ENCODE measurements around the gene KCNQ5.
A peak's percentile ranks its signal among the peaks of the same experiment; 100 is the strongest.

Gene KCNQ5

GRCh38 chr6:72724545-72724944 lies 102.7 kb downstream of the KCNQ5 start:
- H3K4me3 ChIP-seq (ENCODE audit: low read length) = no peak overlapping the region
- no peak for TF ChIP-seq ZNF274 (IDR thresholded peaks at IDR 0.05; ENCODE audit: low read depth, low read length)

DNA sequence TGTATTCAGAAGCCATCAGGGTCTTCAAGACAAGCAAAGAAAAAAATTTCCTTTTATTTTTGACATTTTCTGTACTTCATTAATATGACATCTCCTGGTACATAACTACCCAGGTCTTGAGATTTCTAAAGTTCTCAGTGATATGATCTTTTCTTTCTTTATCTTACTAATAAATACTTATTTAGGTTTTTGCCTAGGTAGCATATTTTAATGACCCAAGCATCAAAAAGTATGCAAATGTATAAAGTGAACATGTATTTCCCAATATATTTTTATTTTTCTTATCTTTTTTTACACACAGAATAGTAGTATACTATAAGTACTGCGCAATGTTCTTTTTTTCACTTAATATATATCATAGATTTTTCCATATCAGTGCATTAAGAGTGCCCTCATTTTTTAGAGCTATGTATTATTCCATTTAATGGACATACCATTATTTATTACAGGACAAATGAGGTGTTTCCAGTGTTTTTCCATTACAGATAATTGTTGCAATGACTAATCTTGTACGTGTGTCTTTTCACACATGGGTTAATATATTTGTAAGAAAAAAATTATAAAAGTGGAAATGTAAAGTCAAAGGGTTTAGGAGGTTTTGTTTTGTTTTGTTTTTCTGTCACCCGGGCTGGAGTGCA lies 107.0 kb downstream of the KCNQ5 start:
- no peak for TF ChIP-seq ZNF274 (IDR thresholded peaks at IDR 0.05; ENCODE audit: low read depth, low read length)
- H3K4me3 ChIP-seq (ENCODE audit: low read length) = no peak overlapping the region

DNA sequence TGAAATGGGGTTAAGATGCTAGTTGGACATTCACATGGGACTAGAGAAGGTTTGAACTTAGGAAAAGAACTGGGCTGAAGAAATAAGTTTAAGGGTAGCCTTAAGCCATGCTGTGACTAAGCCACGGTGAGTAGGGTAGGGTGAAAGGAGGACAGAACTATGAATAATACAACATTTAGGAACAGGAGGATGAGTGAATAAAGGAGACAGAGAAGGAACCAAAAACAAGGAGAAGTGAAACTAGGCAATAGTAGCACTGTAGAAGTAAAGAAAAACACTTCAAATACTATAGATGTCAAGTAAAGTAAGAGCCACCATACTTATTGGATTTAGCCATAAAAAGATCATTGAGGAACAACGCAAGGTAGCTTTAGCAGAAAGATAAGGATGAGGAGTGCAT lies 111.2 kb downstream of the KCNQ5 start:
- TF ChIP-seq ZNF274 (IDR thresholded peaks at IDR 0.05; ENCODE audit: low read depth, low read length) = no peak
- no peak overlapping the region for H3K4me3 ChIP-seq (ENCODE audit: low read length)

GRCh38 chr6:72738091-72738490 lies 116.2 kb downstream of the KCNQ5 start:
- no peak for TF ChIP-seq ZNF274 (IDR thresholded peaks at IDR 0.05; ENCODE audit: low read depth, low read length)
- H3K4me3 ChIP-seq (ENCODE audit: low read length) = no peak overlapping the region

DNA sequence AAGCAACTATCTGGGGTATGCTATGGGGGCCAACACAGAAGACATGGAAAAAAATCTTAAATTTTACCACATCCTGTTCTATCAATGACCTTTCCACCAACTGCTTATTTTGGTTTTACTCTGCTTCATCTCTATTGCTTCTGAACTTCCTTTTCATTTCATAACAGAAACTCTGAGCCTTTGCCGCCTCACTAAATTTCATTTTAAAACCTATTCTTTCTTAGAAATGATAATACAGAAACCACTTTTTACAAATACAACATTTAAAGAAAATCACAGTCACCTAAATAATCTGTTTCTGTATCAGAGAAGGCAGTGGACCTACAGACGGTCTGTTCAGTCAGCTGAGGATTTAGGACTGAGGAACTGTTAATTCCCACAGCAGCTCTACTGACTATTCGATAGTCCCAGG lies 117.5 kb downstream of the KCNQ5 start:
- TF ChIP-seq ZNF274 (IDR thresholded peaks at IDR 0.05; ENCODE audit: low read depth, low read length) = no peak
- H3K4me3 ChIP-seq (ENCODE audit: low read length) = peak overlapping the region; percentile 35; the same call in 1 of the 2 replicates

GRCh38 chr6:72740135-72740534 lies 118.3 kb downstream of the KCNQ5 start:
- peak overlapping the region; percentile 52; the same call in 1 of the 2 replicates for H3K4me3 ChIP-seq (ENCODE audit: low read length)
- no peak for TF ChIP-seq ZNF274 (IDR thresholded peaks at IDR 0.05; ENCODE audit: low read depth, low read length)

- TF ChIP-seq ZNF274 (IDR thresholded peaks at IDR 0.05; ENCODE audit: low read depth, low read length) = no peak
- H3K4me3 ChIP-seq (ENCODE audit: low read length) = no peak overlapping the region; the same call in 1 of the 2 replicates
These were observed 119.2 kb downstream of the KCNQ5 start for GRCh38 chr6:72741083-72741482.

GRCh38 chr6:72742001-72742673 lies 120.3 kb downstream of the KCNQ5 start:
- TF ChIP-seq ZNF274 (IDR thresholded peaks at IDR 0.05; ENCODE audit: low read depth, low read length) = no peak
- H3K4me3 ChIP-seq (ENCODE audit: low read length) = no peak overlapping the region

DNA sequence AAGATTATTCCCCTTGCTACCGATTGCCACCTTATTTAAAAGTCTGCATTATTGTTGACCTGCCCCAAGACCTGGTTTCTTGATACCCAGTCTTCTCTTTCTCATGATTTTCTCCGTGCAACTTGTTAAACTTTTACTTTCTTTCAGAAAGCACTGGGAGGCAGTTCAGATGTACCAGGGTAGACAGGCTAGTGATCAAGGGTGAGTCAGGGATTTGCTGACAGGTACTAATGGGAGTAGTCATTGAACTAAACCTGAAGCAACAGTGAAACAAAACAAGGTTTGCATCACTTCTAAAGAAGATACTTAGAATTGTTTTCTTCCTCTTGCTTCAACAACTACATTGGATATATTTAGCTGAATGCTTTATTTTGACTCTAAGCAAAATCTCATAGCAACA lies 124.4 kb downstream of the KCNQ5 start:
- TF ChIP-seq ZNF274 (IDR thresholded peaks at IDR 0.05; ENCODE audit: low read depth, low read length) = no peak
- H3K4me3 ChIP-seq (ENCODE audit: low read length) = no peak overlapping the region

DNA sequence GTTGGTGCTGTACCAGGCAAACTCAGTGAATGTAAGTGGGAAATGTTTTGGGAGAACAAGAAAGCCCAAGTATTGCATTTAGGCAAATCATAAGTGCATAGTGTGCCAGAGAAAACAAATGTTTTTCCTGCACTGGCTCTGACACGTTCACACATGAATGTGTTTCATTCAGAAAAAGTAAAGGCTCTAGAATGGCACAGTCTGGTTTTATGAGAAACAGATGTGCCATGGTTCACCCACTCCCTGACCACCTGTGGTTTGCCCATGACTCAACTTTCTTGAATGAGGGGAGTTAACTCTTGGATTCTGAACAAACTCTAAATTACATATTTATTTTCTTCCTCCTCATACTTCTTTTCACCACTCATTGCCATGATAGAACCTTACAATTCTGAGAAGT lies 126.9 kb downstream of the KCNQ5 start:
- no peak for TF ChIP-seq ZNF274 (IDR thresholded peaks at IDR 0.05; ENCODE audit: low read depth, low read length)
- no peak overlapping the region for H3K4me3 ChIP-seq (ENCODE audit: low read length)

- no peak for TF ChIP-seq ZNF274 (IDR thresholded peaks at IDR 0.05; ENCODE audit: low read depth, low read length)
These were observed 133.9 kb downstream of the KCNQ5 start for GRCh38 chr6:72755752-72756151.

DNA sequence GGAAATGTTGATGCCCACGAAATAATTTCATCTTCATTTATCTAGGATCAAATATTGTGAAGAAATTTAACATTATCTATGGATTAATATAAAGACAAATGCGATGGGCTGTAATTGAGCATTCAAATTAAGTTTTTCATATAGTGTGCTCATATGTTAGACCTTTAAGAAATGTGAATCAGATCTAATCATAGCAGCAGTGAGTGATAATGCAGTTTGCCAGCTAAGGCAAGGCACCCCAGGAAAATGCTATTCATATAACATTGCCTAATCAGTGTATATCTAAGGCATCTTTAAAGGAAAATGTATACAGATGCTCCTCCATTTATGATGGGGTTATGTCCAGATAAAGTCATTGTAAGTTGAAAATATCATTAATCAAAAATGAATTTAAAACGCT lies 135.2 kb downstream of the KCNQ5 start:
- TF ChIP-seq ZNF274 (IDR thresholded peaks at IDR 0.05; ENCODE audit: low read depth, low read length) = no peak
- no peak overlapping the region for H3K4me3 ChIP-seq (ENCODE audit: low read length)

More at GRCh38 chr6:72755752-72756151, 133.9 kb downstream of the KCNQ5 start:
- no peak overlapping the region for H3K4me3 ChIP-seq (ENCODE audit: low read length)

GRCh38 chr6:72757926-72758325 lies 136.1 kb downstream of the KCNQ5 start:
- no peak overlapping the region for H3K4me3 ChIP-seq (ENCODE audit: low read length)
- TF ChIP-seq ZNF274 (IDR thresholded peaks at IDR 0.05; ENCODE audit: low read depth, low read length) = no peak

GRCh38 chr6:72758901-72759300 lies 137.0 kb downstream of the KCNQ5 start:
- TF ChIP-seq ZNF274 (IDR thresholded peaks at IDR 0.05; ENCODE audit: low read depth, low read length) = no peak
- H3K4me3 ChIP-seq (ENCODE audit: low read length) = no peak overlapping the region

DNA sequence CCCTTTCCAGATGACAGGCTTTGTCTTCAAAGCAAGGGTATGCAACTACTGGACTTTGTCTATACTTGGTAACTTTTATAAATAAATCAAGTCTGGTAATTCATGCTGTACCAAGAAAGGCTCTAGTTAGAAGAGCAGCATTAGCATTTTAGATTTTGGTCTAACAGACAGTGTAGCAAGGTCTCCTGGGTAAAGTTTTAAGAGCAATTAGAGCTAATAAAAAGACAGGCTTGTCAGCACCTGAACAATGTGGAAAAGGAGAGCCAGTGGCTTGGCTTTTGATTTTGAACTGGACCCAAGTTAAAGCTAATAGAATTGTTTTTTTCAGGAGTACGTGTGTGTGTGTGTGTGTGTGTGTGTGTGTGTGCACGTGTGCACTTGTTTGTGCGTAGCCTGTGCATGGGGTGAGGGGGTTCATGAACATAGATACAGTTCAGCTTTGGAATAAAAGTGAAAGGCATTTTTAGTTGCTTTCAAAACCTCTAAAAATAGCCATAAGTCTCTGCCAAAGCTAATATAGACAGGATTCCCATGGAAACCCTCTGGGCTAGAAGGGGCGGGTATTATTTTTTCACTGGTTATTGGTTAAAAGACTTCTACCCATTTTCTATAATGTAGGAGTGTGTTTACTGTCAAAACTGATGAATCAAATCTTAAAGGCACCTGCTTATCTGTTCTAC lies 138.4 kb downstream of the KCNQ5 start:
- TF ChIP-seq ZNF274 (IDR thresholded peaks at IDR 0.05; ENCODE audit: low read depth, low read length) = no peak
- no peak overlapping the region for H3K4me3 ChIP-seq (ENCODE audit: low read length)
